PC-9 (cell line): ENCODE results near the gene SLC46A3.

Source experiments
- EZH2 ChIP-seq: fragments of 200-600 bp; sonication (generic); IDR thresholded peaks from 2 replicates; pipeline ENCODE4 v1.8.0; 2017; ENCODE audit warnings: antibody characterized with exemption, low read depth
- TF ChIP-seq, protein P1 (sequence below): fragments of 200-600 bp; sonication (generic); conservative IDR thresholded peaks from 2 replicates; pipeline ENCODE4 v1.6.1; 2017; ENCODE audit warnings: mixed run types, antibody characterized with exemption, mild to moderate bottlenecking, moderate library complexity

GRCh38 chr13:28704919-28705318, 13.9 kb downstream of the SLC46A3 start:
- no peak for TF ChIP-seq EZH2
- TF ChIP-seq, protein P1, sequence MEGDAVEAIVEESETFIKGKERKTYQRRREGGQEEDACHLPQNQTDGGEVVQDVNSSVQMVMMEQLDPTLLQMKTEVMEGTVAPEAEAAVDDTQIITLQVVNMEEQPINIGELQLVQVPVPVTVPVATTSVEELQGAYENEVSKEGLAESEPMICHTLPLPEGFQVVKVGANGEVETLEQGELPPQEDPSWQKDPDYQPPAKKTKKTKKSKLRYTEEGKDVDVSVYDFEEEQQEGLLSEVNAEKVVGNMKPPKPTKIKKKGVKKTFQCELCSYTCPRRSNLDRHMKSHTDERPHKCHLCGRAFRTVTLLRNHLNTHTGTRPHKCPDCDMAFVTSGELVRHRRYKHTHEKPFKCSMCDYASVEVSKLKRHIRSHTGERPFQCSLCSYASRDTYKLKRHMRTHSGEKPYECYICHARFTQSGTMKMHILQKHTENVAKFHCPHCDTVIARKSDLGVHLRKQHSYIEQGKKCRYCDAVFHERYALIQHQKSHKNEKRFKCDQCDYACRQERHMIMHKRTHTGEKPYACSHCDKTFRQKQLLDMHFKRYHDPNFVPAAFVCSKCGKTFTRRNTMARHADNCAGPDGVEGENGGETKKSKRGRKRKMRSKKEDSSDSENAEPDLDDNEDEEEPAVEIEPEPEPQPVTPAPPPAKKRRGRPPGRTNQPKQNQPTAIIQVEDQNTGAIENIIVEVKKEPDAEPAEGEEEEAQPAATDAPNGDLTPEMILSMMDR, result no peak
